A673 (cell line): ENCODE data around the gene CAPZB.

Experiments
- CTCF ChIP-seq: fragments of 300-800, 200-600 bp; sonication (generic); conservative IDR thresholded peaks from 2 replicates; pipeline ENCODE4 v1.5.1; 2017; ENCODE audit warnings: low read depth, mild to moderate bottlenecking, antibody characterized with exemption, low read length, moderate library complexity, mixed read lengths
- EZH2 ChIP-seq: fragments of 200-600 bp; sonication (generic); IDR thresholded peaks from 2 replicates; pipeline ENCODE4 v1.6.1; 2017; ENCODE audit warnings: borderline replicate concordance, low read depth, mild to moderate bottlenecking, mixed read lengths, antibody characterized with exemption, low read length; ENCODE audit not compliant: poor library complexity, severe bottlenecking

GRCh38 chr1:19475296-19475695, 10.0 kb downstream of the CAPZB start:
- TF ChIP-seq CTCF, result no peak
- TF ChIP-seq EZH2, result no peak
